Heart left ventricle (tissue), 16 donors: ENCODE data around the gene CIDEC. TPM values are rescaled to one million over a fixed set of nuclear protein-coding genes. Genes with fewer than 3 reads are reported as not detected.

ENCODE experiments used
- ATAC-seq, 4 donors: fragments of 200-7000 bp; cut with Tn5 transposase; one replicate each; pipeline ENCODE4 v1.9.1; 2020 to 2022; ENCODE audit warnings: moderate library complexity in 4 of 4, mild to moderate bottlenecking in 3 of 4, moderate number of reproducible peaks in 1 of 4
- DNase-seq, 5 donors: peaks; one replicate each; pipeline ENCODE4 v3.0.0-alpha.2; 2020
- H3K27ac ChIP-seq, 12 donors: fragments of 200-600 bp; sonication (generic) in 4 of 12; one replicate each; pipeline versions ENCODE4 v1.5.0 to v1.8.0; 2016 to 2022; ENCODE audit warnings: mild to moderate bottlenecking in 2 of 12
- H3K27me3 ChIP-seq, 9 donors: fragments of 200-600 bp; sonication (generic) in 2 of 9; one replicate each; pipeline versions ENCODE4 v1.5.1 to v1.8.0; 2016 to 2022; ENCODE audit warnings: mild to moderate bottlenecking in 3 of 9
- H3K36me3 ChIP-seq, 9 donors: fragments of 200-600 bp; sonication (generic) in 2 of 9; one replicate each; pipeline versions ENCODE4 v1.5.0 to v1.8.0; 2018 to 2022; ENCODE audit warnings: mild to moderate bottlenecking in 2 of 9
- H3K4me1 ChIP-seq, 12 donors: fragments of 200-600 bp; sonication (generic) in 4 of 12; one replicate each; pipeline versions ENCODE4 v1.5.0 to v1.8.0; 2016 to 2022; ENCODE audit warnings: mild to moderate bottlenecking in 3 of 12
- H3K4me3 ChIP-seq, 12 donors: fragments of 200-600 bp; sonication (generic) in 4 of 12; one replicate each; pipeline versions ENCODE4 v1.5.0 to v1.8.0; 2017 to 2022; ENCODE audit warnings: mild to moderate bottlenecking in 9 of 12, moderate library complexity in 4 of 12
- H3K9me3 ChIP-seq, 12 donors: fragments of 200-600 bp; sonication (generic) in 4 of 12; one replicate each; pipeline versions ENCODE4 v1.5.0 to v1.8.0; 2016 to 2022; ENCODE audit warnings: mild to moderate bottlenecking in 1 of 12
- POLR2A ChIP-seq, 2 donors: fragments of 450-650 bp; IDR thresholded peaks; one replicate each; pipeline ENCODE4 v1.6.1; 2017; ENCODE audit warnings: antibody characterized with exemption in 2 of 2, mild to moderate bottlenecking in 2 of 2, moderate library complexity in 2 of 2
- WGBS, 4 donors: extraction: QIAGEN DNeasy Blood & Tissue Kit in 2 of 4; methylation state at CpG; one replicate each; pipeline versions ENCODE4 v1.1.5 to v1.1.7; 2013 to 2018; 5-methylcytosine and 5-hydroxymethylcytosine counted together
- intact Hi-C, 10 donors: fragments of 100-400 bp; cut with DNase I; formaldehyde crosslinking; loops; one replicate each; pipeline versions ENCODE4 v1.11.1 to v1.14.2; 2022
- long read RNA-seq, 3 donors: library from polyadenylated mRNA; unstranded; transcript quantifications; one replicate each; pipeline ENCODE4 v2.0.0, GENCODE V29; 2020 to 2021
- polyA plus RNA-seq, 2 donors: library from polyadenylated mRNA; stranded (reverse); fragments of 200-250 nt; gene quantifications; one replicate each; pipeline ENCODE4 v1.2.3, GENCODE V29; 2013
- total RNA-seq, 9 donors: library from RNA; depleted of rRNA in 2 of 9; stranded (reverse); fragments of >200 nt in 2 of 9; fragmentation: NEBNext Ultra II Directional in 3 of 9; extraction: Animal tissue kit (Norgen Biotek cat#: 25700) in 3 of 9; gene quantifications; one replicate each; pipeline versions ENCODE4 v1.1.0 to v1.2.4, GENCODE V29; 2016 to 2023
- TF ChIP-seq, protein P1 (sequence below), 12 donors: fragments of 200-600 bp; sonication (generic) in 4 of 12; IDR thresholded peaks; one replicate each; pipeline versions ENCODE4 v1.5.0 to v1.8.0; 2018 to 2022; ENCODE audit warnings: antibody characterized with exemption in 12 of 12, mild to moderate bottlenecking in 5 of 12
- donor health status: ischemic (EF 13 %, LVEDD 7.1; RV severe dilation, severe dysfunction).
- donor health status: healthy with polysubstance abuse.
- donor health status: DM: no; HTN: yes; CAD: no.
- donor health status: DM: no; HTN: no; CAD: no.
- donor health status: ischemic (EF 25% LVEDD 6.9; RV normal size, moderate dysfunction).
- donor health status: ischemic (EF 25% LVEDD 5.7; RV mildly dilated, moderate dysfunction).
- donor health status: healthy.
- donor health status: DM: yes; HTN: yes; CAD: no.
- donor health status: ischemic (EF 35%, LVEDD 5.7; RV mildly dilated, moderate dysfunction).
- donor health status: nonischemic (EF 11% LVEDD 7.7; RV severe dilation, severe dysfunction).
- donor health status: DM: yes; HTN: yes; CAD: no.
- donor health status: PGD.
- donor health status: ischemic (EF 29% LVEDD 5.4; RV normal size, mild dysfunction).
- donor health status: nonischemic (EF 23%, LVEDD 6.1; RV moderate dilation, normal function).

The CIDEC gene
- 10 to 100 TPM in 2 of 9 donors, 1 to 10 TPM in 4, under 1 TPM in 1, not detected in 2; 0.72 to 59.0 (median 1.6) TPM for total RNA-seq
- polyA plus RNA-seq, result 10 to 100 TPM in 1 of 2 donors, 1 to 10 TPM in 1; 4.0 to 17.5 TPM
- long read RNA-seq, donor 1, result 0 reads
- long read RNA-seq, donor 2, result 0 reads
- long read RNA-seq, donor 3, result 0 reads

GRCh38 chr3:9879830-9880549 is at the start of gene CIDEC:
CIDEC (minus strand) TSS chr3:9880253; CDS start chr3:9878486, 1,767 bp downstream.
- DNase-seq, result no peak
- no peak for ATAC-seq
- H3K27ac ChIP-seq, result no peak within 1 kb of the TSS
- no peaks in the 10 kb centered on the region for H3K36me3 ChIP-seq
- no peak within 1 kb of the TSS for H3K4me3 ChIP-seq
- intact Hi-C loops, result no loop called here
- no peak for TF ChIP-seq POLR2A (IDR thresholded peaks at IDR 0.05)
- TF ChIP-seq, protein P1, sequence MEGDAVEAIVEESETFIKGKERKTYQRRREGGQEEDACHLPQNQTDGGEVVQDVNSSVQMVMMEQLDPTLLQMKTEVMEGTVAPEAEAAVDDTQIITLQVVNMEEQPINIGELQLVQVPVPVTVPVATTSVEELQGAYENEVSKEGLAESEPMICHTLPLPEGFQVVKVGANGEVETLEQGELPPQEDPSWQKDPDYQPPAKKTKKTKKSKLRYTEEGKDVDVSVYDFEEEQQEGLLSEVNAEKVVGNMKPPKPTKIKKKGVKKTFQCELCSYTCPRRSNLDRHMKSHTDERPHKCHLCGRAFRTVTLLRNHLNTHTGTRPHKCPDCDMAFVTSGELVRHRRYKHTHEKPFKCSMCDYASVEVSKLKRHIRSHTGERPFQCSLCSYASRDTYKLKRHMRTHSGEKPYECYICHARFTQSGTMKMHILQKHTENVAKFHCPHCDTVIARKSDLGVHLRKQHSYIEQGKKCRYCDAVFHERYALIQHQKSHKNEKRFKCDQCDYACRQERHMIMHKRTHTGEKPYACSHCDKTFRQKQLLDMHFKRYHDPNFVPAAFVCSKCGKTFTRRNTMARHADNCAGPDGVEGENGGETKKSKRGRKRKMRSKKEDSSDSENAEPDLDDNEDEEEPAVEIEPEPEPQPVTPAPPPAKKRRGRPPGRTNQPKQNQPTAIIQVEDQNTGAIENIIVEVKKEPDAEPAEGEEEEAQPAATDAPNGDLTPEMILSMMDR (IDR thresholded peaks at IDR 0.05), result no peak
- no peaks in the 10 kb centered on the region for H3K9me3 ChIP-seq
- no peaks in the 10 kb centered on the region for H3K27me3 ChIP-seq
- H3K4me1 ChIP-seq, result no peaks in the 10 kb centered on the region
- 82 to 87% (median 86%) methylated on average over 7 of the region's 7 CpGs for WGBS, 4 donors

- WGBS, 4 donors, result 95 to 98% (median 97%) methylated on average over 8 to 23 of the region's 23 CpGs
- peaks cover 0 to 62% (median 48%) of the 10 kb centered on the region in 9 donors for H3K36me3 ChIP-seq
Observed at GRCh38 chr3:9928158-9928557, 48.1 kb upstream of the CIDEC start.

GRCh38 chr3:9918261-9919038 is 38.4 kb upstream of the CIDEC start:
- Histone ChIP-seq H3K27me3 (no peaks in the 10 kb centered on the region), H3K4me3 (peak overlapping the region in 1 of 12 donors; percentile 65), H3K9me3 (no peaks in the 10 kb centered on the region), H3K36me3 (peaks cover 0 to 24% (median 9%) of the 10 kb centered on the region in 9 donors), H3K4me1 (peaks cover 4 to 42% (median 30%) of the 10 kb centered on the region in 12 donors), H3K27ac (peak overlapping the region in 1 of 12 donors; percentile 96)
- intact Hi-C loops, result loop anchor here in 2 of 10 donors (5.0 to 10.0 kb wide), 4 partner anchors 74 to 416 kb away; partner anchors contain the start of genes ARPC4 (in 1 of the 2), RPUSD3 (in 1 of the 2), TADA3 (in 1 of the 2) and TTLL3 (in 1 of the 2)
- ATAC-seq (no peak), DNase-seq (no peak)
- TF ChIP-seq, protein P1 (IDR thresholded peaks at IDR 0.05), result no peak
- TF ChIP-seq POLR2A (IDR thresholded peaks at IDR 0.05), result no peak
- WGBS, 4 donors, result 90 to 95% (median 94%) methylated on average over 8 of the region's 8 CpGs

More at GRCh38 chr3:9928158-9928557, 48.1 kb upstream of the CIDEC start:
- H3K27me3 ChIP-seq, result no peaks in the 10 kb centered on the region
- TF ChIP-seq, protein P1 (IDR thresholded peaks at IDR 0.05), result no peak
- no peak for TF ChIP-seq POLR2A (IDR thresholded peaks at IDR 0.05)
- H3K4me3 ChIP-seq, result no peak overlapping the region
- intact Hi-C loops, result no loop called here
- peaks cover 0 to 13% (median 8%) of the 10 kb centered on the region in 12 donors for H3K4me1 ChIP-seq
- ATAC-seq, result no peak
- DNase-seq, result peak in 1 of 5 donors; percentile 64
- no peak overlapping the region for H3K27ac ChIP-seq
- no peaks in the 10 kb centered on the region for H3K9me3 ChIP-seq
